ENCODE measurements around the gene KCTD15. TPM values are rescaled to one million over a fixed set of nuclear protein-coding genes. Genes with fewer than 3 reads are reported as not detected.
"Not testable (repeated sequence)": the region's sequence is repeated elsewhere in the genome, so short reads cannot be mapped to it uniquely, and the experiment has no call there.

KCTD15 gene
- total and polyA plus RNA-seq, 10 of the 15 experiments (the other 5 are each of a cell fraction or from before 2014, with no cell fraction given): not detected

DNA sequence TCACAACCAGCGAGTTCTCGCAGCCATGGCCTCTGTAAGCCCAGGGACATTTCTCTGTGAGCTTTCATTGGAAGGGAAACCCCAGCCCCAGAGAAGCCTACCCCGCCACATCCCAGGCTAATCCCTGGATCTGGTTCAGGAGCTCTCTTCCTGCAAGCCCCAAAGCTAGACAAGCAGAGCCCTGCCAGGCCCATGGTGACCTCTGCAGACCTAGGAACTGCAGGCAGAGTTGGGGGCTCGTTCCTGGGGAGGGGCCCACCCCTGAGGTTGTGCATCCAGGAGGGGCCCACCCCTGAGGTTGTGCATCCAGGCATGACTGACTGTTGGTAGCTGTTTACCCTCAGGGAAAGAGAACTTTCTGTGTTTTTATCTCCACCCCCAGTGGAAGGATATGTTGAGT is 21.7 kb downstream of the KCTD15 start:
- no peak overlapping the region for H3K27ac ChIP-seq (ENCODE audit: control insufficient read depth, insufficient read depth)
- 30% methylated on average over 4 of the region's 4 CpGs for WGBS (ENCODE audit: insufficient coverage, insufficient replicate concordance, low lambda C conversion rate, missing lambda C conversion rate)
- DNase-seq (ENCODE audit: low read depth, low spot score) (no peak), ATAC-seq (no peak), FAIRE-seq (no peak)
- H3K9ac ChIP-seq (ENCODE audit: control insufficient read depth, insufficient read depth, low read length): no peak overlapping the region
- H4K20me1 ChIP-seq (ENCODE audit: control insufficient read depth, insufficient read depth): no peaks in the 10 kb centered on the region
- H3K36me3 ChIP-seq (ENCODE audit: control insufficient read depth in 2 of 2, insufficient read depth in 2 of 2, low read length in 1 of 2): no peaks in the 10 kb centered on the region
- BruUV-seq (replicated peaks): no TSS peak
- CTCF ChIA-PET: no interaction called here
- H3K4me2 ChIP-seq (ENCODE audit: control insufficient read depth, insufficient read depth): no peak overlapping the region
- H3K27me3 ChIP-seq (replicated peaks in 1 of 2; ENCODE audit: control insufficient read depth in 2 of 2, insufficient read depth in 2 of 2, low read length in 1 of 2): peaks cover 3 to 5% of the 10 kb centered on the region in 2 experiments; a peak in 2 of 4 replicates
- no peak overlapping the region for H2AFZ ChIP-seq (ENCODE audit: control insufficient read depth, low read depth, low read length)
- no peak overlapping the region for H3K4me3 ChIP-seq
- intact Hi-C loops (cut with micrococcal nuclease; ENCODE audit: unreplicated experiment): no loop called here
- RAD21 ChIA-PET (ENCODE audit: unreplicated experiment): no interaction called here
- POLR2A ChIA-PET: no interaction called here
- H3K9me3 ChIP-seq (replicated peaks; ENCODE audit: control insufficient read depth, insufficient read depth, low read length): no peaks in the 10 kb centered on the region
- in situ Hi-C loops (cut with MboI): no loop called here
- TF ChIP-seq FOS (IDR thresholded peaks at IDR 0.05; ENCODE audit: borderline replicate concordance, extremely low read depth, insufficient read length) (no peak), LARP7 (IDR thresholded peaks at IDR 0.05) (no peak), CREM (IDR thresholded peaks at IDR 0.05; ENCODE audit: low read depth) (no peak), SUPT20H (IDR thresholded peaks at IDR 0.05; ENCODE audit: borderline replicate concordance, control insufficient read depth, low read depth, low read length) (no peak)
- SMC1A ChIA-PET (ENCODE audit: uncharacterized antibody, unreplicated experiment): no interaction called here
- H3K4me1 ChIP-seq (ENCODE audit: control insufficient read depth, insufficient read depth, low read length): peaks cover 3% of the 10 kb centered on the region; the same call in 1 of the 2 replicates
- no peaks in the 10 kb centered on the region for H3K79me2 ChIP-seq (ENCODE audit: control insufficient read depth, insufficient read depth, low read length)

DNA sequence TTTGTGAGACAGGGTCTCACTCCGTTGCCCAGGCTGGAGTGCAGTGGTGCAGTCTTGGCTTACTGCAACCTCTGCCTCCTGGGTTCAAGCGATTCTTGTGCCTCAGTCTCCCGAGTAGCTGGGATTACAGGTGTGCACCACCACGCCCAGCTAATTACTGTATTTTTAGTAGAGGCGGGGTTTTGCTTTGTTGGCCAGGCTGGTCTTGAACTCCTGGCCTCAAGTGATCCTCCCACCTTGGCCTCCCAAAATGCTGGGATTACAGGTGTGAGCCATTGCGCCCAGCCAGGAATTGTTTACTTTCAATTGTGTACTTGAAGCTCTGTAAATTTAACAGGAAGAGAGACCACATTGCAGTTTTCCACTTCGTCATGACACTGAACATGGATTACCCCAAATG is 22.4 kb downstream of the KCTD15 start:
- DNase-seq (ENCODE audit: low read depth, low spot score); POLR2A ChIA-PET; intact Hi-C loops (cut with micrococcal nuclease; ENCODE audit: unreplicated experiment); H3K9ac ChIP-seq (ENCODE audit: control insufficient read depth, insufficient read depth, low read length); H3K27ac ChIP-seq (ENCODE audit: control insufficient read depth, insufficient read depth); CTCF ChIA-PET; H3K36me3 ChIP-seq (ENCODE audit: control insufficient read depth in 2 of 2, insufficient read depth in 2 of 2, low read length in 1 of 2); H2AFZ ChIP-seq (ENCODE audit: control insufficient read depth, low read depth, low read length); H3K4me2 ChIP-seq (ENCODE audit: control insufficient read depth, insufficient read depth); H3K4me3 ChIP-seq; in situ Hi-C loops (cut with MboI); FAIRE-seq; RAD21 ChIA-PET (ENCODE audit: unreplicated experiment); H3K79me2 ChIP-seq (ENCODE audit: control insufficient read depth, insufficient read depth, low read length); H3K9me3 ChIP-seq (replicated peaks; ENCODE audit: control insufficient read depth, insufficient read depth, low read length); H3K4me1 ChIP-seq (ENCODE audit: control insufficient read depth, insufficient read depth, low read length); ATAC-seq; BruUV-seq (replicated peaks); H3K27me3 ChIP-seq (replicated peaks in 1 of 2; ENCODE audit: control insufficient read depth in 2 of 2, insufficient read depth in 2 of 2, low read length in 1 of 2); H4K20me1 ChIP-seq (ENCODE audit: control insufficient read depth, insufficient read depth): not testable (repeated sequence)
- WGBS (ENCODE audit: insufficient coverage, insufficient replicate concordance, low lambda C conversion rate, missing lambda C conversion rate): 24% methylated on average over 6 of the region's 7 CpGs
- SMC1A ChIA-PET (ENCODE audit: uncharacterized antibody, unreplicated experiment): interaction anchor here (0.5 kb wide), 1 partner anchor 262 kb away, joined by 3 read pairs; no protein-coding TSS in a partner anchor

All from GM12878 (cell line).